RWPE2 (cell line): ENCODE data around the gene MGAT3.

ENCODE experiments used
- ATAC-seq: fragments of 200-7000 bp; cut with Tn5 transposase; 3 replicates; pipeline ENCODE4 v1.9.1; 2021; ENCODE audit warnings: low read depth
- DNase-seq: peaks from one replicate; pipeline ENCODE4 v3.0.0-alpha.2; 2020; ENCODE audit warnings: low spot score
- H3K27ac ChIP-seq: fragments of 450-650 bp; 2 replicates; pipeline ENCODE4 v1.5.1; 2017; ENCODE audit warnings: mild to moderate bottlenecking; ENCODE audit not compliant: poor library complexity, severe bottlenecking
- H3K27me3 ChIP-seq: fragments of 250-450 bp; sonication (Bioruptor Pico); 2 replicates; pipeline ENCODE4 v1.5.1; 2021; ENCODE audit warnings: mild to moderate bottlenecking, moderate library complexity; ENCODE audit not compliant: insufficient read depth, poor library complexity, severe bottlenecking
- H3K36me3 ChIP-seq: fragments of 250-450 bp; sonication (Bioruptor Pico); 2 replicates; pipeline ENCODE4 v1.5.1; 2020; ENCODE audit warnings: low read depth, mild to moderate bottlenecking, moderate library complexity
- H3K4me1 ChIP-seq: fragments of 250-450 bp; sonication (Bioruptor Pico); 2 replicates; pipeline ENCODE4 v1.5.1; 2021; ENCODE audit warnings: mild to moderate bottlenecking, moderate library complexity; ENCODE audit not compliant: insufficient read depth, poor library complexity, severe bottlenecking
- H3K4me3 ChIP-seq: fragments of 250-450 bp; sonication (Bioruptor Pico); 2 replicates; pipeline ENCODE4 v1.5.1; 2021; ENCODE audit warnings: mild to moderate bottlenecking, moderate library complexity; ENCODE audit not compliant: severe bottlenecking
- H3K9me3 ChIP-seq: fragments of 250-450 bp; sonication (Bioruptor Pico); 2 replicates; pipeline ENCODE4 v1.5.1; 2021; ENCODE audit warnings: mild to moderate bottlenecking, moderate library complexity; ENCODE audit not compliant: severe bottlenecking
- TF ChIP-seq, protein P1 (sequence below): fragments of 450-650 bp; IDR thresholded peaks from one replicate; pipeline ENCODE4 v1.5.1; 2017; ENCODE audit warnings: mild to moderate bottlenecking, moderate library complexity; ENCODE audit not compliant: poor library complexity, severe bottlenecking

The MGAT3 gene

DNA sequence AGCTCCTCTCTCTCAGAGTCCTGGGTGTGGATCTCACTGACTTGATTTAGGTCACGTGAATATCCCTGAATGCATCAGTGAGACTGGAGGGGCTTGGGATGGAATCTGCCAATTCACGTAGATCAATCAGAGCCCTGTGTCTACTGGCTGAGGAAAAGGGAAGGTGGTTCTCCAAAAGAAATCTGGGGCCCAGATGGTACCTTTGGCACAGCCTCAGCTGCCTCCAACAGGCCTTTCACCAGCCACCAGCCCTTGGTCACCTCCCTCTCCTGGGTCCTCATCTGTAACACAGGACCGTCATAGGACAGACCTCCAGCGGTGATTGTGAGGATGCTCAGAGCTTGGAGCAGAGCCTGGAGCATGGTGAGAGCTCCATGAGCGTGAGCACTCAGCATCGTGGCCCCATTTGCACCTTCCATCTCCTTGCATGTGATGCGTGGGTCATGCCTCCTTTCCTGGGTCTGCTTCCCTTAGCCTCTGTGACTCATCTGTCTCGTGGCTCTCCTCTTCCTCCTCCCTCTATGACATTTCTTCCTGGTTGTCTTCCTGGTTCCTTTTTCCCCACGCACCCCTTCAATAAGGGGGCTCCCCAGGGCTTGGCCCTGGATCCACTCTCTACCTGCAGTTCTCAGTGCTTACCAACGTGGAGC, 37.8 kb downstream of the MGAT3 start:
- no peaks in the 10 kb centered on the region for H3K4me1 ChIP-seq
- no peaks in the 10 kb centered on the region for H3K36me3 ChIP-seq
- H3K9me3 ChIP-seq, result no peaks in the 10 kb centered on the region
- no peaks in the 10 kb centered on the region for H3K27me3 ChIP-seq
- TF ChIP-seq, protein P1, sequence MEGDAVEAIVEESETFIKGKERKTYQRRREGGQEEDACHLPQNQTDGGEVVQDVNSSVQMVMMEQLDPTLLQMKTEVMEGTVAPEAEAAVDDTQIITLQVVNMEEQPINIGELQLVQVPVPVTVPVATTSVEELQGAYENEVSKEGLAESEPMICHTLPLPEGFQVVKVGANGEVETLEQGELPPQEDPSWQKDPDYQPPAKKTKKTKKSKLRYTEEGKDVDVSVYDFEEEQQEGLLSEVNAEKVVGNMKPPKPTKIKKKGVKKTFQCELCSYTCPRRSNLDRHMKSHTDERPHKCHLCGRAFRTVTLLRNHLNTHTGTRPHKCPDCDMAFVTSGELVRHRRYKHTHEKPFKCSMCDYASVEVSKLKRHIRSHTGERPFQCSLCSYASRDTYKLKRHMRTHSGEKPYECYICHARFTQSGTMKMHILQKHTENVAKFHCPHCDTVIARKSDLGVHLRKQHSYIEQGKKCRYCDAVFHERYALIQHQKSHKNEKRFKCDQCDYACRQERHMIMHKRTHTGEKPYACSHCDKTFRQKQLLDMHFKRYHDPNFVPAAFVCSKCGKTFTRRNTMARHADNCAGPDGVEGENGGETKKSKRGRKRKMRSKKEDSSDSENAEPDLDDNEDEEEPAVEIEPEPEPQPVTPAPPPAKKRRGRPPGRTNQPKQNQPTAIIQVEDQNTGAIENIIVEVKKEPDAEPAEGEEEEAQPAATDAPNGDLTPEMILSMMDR, result no peak
- no peak overlapping the region for H3K27ac ChIP-seq
- ATAC-seq (no peak), DNase-seq (no peak)
- H3K4me3 ChIP-seq, result no peak overlapping the region

DNA sequence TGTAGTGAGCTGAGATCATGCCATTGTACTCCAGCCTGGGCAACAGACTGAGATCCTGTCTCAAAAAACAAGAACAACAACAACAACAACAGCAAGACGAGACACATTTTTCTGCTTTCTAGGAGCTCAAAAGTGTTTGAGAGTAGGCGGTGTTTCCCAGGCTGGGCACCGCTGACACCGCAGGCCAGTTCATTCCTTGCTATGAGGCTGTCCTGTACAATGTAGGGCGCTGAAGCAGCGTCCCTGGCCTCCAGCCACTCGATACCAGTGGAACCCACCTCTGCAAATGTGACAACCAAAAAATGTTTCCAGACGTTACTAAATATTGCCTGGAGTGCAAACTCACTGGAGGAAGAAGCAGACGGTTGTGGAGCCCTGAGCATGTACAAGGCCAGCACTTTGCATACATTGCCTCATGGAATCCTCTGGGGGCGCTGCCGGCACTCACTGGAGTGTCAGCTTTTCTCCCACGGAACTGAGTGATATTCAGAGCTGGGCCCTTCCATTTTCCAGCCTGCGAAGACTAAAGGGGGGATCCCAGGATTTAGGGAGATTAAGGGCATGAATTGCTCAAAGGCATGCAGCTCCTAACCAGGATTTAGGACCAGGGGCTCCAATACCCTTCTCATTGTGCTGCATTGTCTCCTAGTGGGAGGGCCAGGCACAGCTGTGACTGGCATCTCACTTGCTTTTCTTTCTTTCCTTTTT, 39.5 kb downstream of the MGAT3 start:
- H3K4me1 ChIP-seq, result no peaks in the 10 kb centered on the region
- no peaks in the 10 kb centered on the region for H3K36me3 ChIP-seq
- ATAC-seq, result peak; percentile 78
- no peaks in the 10 kb centered on the region for H3K9me3 ChIP-seq
- TF ChIP-seq, protein P1, result peak; percentile 53
- no peaks in the 10 kb centered on the region for H3K27me3 ChIP-seq
- H3K27ac ChIP-seq, result no peak overlapping the region
- DNase-seq, result no peak
- no peak overlapping the region for H3K4me3 ChIP-seq

DNA sequence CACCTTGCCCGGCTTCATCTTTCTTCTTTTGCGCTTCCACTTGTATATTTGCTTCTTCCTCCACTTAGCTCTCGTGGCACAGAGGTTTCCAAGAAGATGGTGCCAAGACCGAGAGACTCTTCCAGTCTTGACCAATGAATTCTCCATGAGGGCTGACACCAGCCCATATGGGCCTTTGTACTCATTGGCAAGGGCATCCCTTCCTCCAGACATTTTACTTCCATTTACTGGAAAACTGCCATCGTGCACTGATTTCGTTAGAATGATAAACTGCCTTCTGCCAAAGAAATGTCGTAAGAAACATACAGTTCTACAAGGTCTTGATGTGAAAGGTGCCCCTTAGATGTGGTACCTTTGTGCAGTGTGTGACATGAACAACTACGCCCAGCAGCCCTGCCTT, 40.6 kb downstream of the MGAT3 start:
- H3K4me1 ChIP-seq, result no peaks in the 10 kb centered on the region
- ATAC-seq (no peak), DNase-seq (no peak)
- no peaks in the 10 kb centered on the region for H3K36me3 ChIP-seq
- no peaks in the 10 kb centered on the region for H3K9me3 ChIP-seq
- H3K27me3 ChIP-seq, result no peaks in the 10 kb centered on the region
- TF ChIP-seq, protein P1, result no peak
- H3K4me3 ChIP-seq, result no peak overlapping the region
- no peak overlapping the region for H3K27ac ChIP-seq

DNA sequence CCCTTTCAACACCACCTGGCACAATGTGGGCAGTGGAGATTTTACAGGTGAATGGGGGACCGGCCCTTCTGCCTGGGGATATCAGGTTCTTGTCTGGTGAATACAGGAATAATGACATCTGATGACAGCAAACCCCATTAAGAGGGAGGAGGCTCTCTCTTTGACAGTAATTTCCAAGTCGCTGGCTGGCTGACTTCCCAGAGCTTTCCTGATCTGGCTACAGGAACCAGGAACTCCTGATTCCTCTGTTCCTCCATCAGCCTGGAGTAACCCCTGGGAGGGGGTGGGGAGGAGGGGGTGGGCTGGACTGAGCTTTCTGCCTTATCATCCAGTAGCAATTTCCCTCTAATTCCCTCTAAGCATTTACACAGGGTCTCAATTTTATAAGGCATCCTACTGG, 41.6 kb downstream of the MGAT3 start:
- H3K4me1 ChIP-seq, result no peaks in the 10 kb centered on the region
- TF ChIP-seq, protein P1, result no peak
- ATAC-seq, result no peak
- no peaks in the 10 kb centered on the region for H3K9me3 ChIP-seq
- H3K4me3 ChIP-seq, result no peak overlapping the region
- DNase-seq, result no peak
- H3K36me3 ChIP-seq, result peaks cover under 1% of the 10 kb centered on the region; the same call in 1 of the 2 replicates
- no peak overlapping the region for H3K27ac ChIP-seq
- no peaks in the 10 kb centered on the region for H3K27me3 ChIP-seq

DNA sequence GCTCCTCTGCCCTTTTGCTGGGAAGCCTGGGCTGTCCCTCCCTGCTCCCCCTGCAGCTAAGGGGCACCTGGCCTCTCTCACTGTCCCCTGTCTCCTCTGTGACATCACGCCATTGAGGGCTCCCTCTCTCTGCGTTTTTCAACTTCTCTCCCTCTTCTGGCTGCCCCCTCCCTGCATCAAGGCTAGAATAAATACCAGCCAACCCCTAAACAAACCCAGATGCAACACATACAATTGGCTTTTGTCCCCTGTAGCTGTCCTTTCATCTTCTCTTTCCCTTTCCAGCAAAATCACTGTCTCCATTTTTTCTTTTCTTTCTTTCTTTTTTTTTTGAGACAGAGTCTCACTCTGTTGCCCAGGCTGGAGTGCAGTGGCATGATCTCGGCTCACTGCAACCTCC, 42.0 kb downstream of the MGAT3 start:
- Histone ChIP-seq H3K9me3 (no peaks in the 10 kb centered on the region), H3K4me3 (no peak overlapping the region), H3K27me3 (no peaks in the 10 kb centered on the region), H3K36me3 (peaks cover 5% of the 10 kb centered on the region), H3K27ac (no peak overlapping the region), H3K4me1 (no peaks in the 10 kb centered on the region)
- ATAC-seq, result no peak
- TF ChIP-seq, protein P1, result no peak
- no peak for DNase-seq
